Umbilical cord (tissue), 2 donors: ENCODE results near the gene PPP1R10. TPM values are rescaled to one million over a fixed set of nuclear protein-coding genes. Genes with fewer than 3 reads are reported as not detected.

Source experiments
- DNase-seq: peaks from one replicate; pipeline ENCODE4 v3.0.0-alpha.2; 2015; ENCODE audit warnings: low spot score
- total RNA-seq: library from RNA; depleted of rRNA; stranded (reverse); fragments of >200 nt; gene quantifications from one replicate; pipeline ENCODE4 v1.2.3, GENCODE V29; 2014; ENCODE audit warnings: low replicate concordance; ENCODE audit not compliant: insufficient read depth

PPP1R10 gene
- total RNA-seq, 1 donor from 2014 or later = 11.3 TPM

DNA sequence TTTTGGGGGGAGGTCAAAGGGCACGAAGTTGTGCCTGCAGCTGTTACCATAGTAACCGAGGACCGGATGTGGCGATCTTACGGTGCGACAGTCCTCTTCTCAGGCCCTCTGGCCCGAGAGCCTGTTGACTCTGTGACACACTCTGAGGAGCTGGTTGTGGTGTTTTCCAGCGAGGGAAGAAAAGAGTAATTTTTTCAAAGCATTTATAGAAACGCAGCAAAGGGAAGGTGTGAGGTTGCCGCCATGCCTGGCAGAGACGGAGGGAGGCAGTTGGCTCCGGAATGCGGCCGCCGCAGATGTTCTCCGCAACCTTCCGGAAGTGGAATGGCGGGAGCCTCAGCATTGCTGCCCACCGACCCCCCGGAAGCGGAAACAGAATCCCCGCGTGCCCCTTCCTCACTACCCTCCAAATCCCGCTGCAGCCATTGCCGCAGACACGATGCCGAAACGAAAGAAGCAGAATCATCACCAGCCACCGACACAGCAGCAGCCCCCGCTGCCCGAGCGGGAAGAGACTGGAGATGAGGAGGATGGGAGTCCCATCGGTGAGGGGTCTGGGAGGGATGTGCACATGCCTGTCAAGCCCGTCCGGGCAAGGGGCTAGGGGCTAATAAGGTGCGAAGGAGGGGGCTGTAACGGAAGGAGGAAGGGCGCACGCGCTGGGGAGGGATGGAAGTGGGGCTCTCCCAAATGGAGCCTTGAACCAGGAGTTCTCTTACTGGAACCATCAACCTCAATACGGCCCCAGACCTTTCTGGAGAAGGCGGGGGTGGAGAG, 59.9 kb downstream of the PPP1R10 start, which contains the start of gene PRR3:
PRR3 (plus strand) TSS at position 390 of the 777 bp plus-strand sequence; CDS start at position 440, 50 bp downstream.
- peak; percentile 96 for DNase-seq

DNA sequence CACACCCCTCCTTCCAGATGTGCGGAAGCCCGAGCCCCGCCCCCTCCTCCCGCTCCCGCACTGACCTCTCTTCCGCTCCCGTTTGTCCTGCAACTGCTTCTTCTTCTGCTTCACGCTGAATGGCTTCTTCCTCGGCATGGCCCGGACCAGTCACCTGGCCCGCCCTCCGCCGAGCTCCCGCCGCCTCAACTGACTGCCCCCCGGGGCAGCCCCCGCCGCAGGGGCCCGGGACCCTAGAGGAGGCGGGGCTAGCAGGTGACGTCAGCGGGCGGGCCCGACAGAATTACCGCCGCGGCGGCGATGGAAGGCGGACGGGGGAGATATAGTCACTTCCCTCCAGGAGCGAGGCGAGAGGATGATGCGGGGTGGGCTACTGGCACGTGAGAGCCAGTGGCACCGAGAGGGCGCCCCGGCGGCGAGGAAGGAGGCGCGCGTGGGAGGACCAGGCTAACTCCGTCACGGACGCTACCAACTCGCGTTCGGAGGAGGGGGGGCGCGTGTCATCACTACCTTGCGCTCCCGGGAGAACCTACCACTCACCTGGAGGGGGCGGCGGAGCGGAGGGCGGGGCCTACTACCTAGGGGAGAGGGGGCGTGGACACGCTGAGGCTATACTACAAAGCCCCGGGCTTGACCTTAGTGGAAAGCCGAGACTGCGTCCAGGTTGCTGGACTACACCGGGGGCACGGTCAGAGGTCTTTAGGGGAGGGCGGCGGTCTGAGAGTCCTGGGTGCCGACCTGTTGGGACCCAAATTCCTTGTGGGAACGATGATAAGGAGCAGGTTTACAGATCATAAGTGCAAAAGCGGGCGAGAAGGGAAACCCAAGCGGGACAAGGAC, 60.8 kb downstream of the PPP1R10 start, which contains the start of gene GNL1:
GNL1 (minus strand) TSS at position 424 of the 840 bp plus-strand sequence; CDS start at position 138, 286 bp downstream.
- peak; percentile 94 for DNase-seq

DNA sequence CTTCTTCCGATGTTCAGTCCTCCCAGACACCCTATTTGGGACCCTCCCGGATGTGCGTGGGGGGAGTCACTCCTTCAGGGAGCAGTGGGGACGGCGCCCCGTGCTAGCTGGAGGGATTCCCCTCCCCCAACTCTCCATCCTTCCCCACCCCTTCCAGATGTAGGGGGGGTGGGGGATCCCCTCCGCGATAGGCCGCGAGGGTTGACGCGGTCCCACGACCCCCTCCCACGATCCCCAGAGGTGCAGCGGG, 61.3 kb downstream of the PPP1R10 start:
- peak; percentile 75 for DNase-seq

DNA sequence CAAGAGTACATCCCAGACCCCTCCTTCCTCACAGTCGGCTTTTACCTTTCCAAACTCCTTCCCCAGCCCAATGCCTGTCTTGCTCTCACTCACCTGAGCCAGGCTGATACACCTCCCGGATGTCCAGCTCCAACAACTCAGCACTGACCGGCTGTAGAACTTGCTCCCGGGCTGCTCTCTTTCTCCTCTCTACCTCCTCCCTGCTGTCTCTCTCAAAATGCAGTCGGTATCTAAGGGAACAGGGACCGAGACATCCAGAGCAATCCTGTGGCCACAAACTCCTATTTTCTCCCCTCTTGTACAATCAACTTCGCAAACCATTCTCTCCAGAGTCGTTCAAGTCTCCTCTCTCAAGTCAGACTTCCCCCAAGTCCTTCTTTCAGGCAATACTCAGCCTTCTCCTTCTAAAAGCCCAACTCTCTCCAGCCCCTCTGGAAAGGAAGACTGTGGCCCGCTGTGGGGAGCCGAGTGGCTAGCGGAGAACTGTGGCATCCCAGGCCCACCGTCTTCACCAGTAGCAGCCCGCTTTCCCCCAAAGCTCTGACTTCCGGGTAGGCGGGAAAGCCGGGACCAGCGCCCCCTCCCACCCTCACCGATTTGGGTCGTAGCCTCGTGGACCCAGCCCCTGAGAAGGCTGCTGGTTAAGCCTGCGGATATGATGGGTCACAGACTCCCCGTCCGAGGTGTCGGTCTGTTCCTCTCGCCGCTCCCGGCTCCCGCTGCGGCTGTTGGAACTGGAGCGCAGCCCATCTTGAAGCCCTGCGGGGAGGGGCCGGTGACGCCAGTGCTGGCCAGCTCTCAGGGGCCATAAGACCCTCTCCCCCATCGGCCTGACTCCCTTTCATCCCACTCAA, 61.9 kb downstream of the PPP1R10 start:
- DNase-seq = no peak

DNA sequence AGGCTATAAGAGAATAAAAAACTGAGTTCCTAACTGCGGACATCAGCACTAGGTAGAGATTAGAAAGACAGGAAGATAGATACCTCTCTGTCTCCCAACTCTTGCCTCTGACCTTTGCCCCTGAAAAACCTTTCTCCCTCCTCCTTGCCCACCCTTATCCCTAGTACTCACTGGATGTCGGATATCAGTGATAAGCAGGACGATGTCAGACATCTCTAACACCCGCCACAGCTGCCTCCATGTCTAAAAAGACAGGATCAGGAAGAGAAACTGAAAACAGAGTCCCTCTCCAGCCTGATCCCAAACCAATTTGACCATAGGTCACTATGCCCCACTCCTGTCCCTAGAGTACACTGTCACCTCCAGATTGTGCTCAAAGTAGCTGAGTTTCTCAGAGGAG, 62.6 kb downstream of the PPP1R10 start:
- no peak for DNase-seq

Other genes starting within 250 kb of the PPP1R10 start
- 186 TPM for gene HLA-E, start 127.7 kb downstream of the PPP1R10 start, total RNA-seq
- 25.3 TPM for gene GNL1, start 60.8 kb downstream of the PPP1R10 start, total RNA-seq
- 5.1 TPM for gene PRR3, start 59.9 kb downstream of the PPP1R10 start, total RNA-seq
- 27.2 TPM for gene ABCF1, start 45.8 kb downstream of the PPP1R10 start, total RNA-seq
- gene MRPS18B, start 597 bp upstream of the PPP1R10 start, total RNA-seq = 18.8 TPM
- gene ATAT1, start 9.6 kb upstream of the PPP1R10 start, total RNA-seq = 1.9 TPM
- 11.8 TPM for gene C6orf136, start 29.9 kb upstream of the PPP1R10 start, total RNA-seq
- 19.5 TPM for gene DHX16, start 55.8 kb upstream of the PPP1R10 start, total RNA-seq
- gene PPP1R18, start 69.4 kb upstream of the PPP1R10 start, total RNA-seq = 20.9 TPM
- gene NRM, start 73.7 kb upstream of the PPP1R10 start, total RNA-seq = 4.3 TPM
- gene MDC1, start 100.0 kb upstream of the PPP1R10 start, total RNA-seq = 14.9 TPM
- gene TUBB, start 103.1 kb upstream of the PPP1R10 start, total RNA-seq = 174 TPM
- gene FLOT1, start 125.4 kb upstream of the PPP1R10 start, total RNA-seq = 46.7 TPM
- gene IER3, start 127.3 kb upstream of the PPP1R10 start, total RNA-seq = 70.1 TPM